ENCODE data around the gene TAS2R39.

The TAS2R39 gene

DNA sequence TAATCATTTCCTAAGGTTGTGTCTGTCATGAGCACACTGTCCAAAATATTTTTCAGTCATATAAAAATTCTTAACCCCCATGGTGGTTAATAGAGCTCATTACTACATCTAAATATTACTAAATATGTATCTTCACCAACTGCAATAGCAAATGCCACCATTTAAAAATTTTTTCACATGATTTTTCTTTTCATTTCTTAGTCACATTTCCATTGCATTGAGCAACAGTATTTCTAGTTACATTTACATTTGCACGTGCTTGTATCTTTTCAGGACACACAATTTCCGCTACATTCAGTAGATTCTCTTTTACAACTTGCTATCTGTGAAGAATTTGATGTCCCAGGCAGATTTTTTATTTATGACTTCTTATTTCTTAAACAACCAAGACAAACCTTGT, 33.5 kb downstream of the TAS2R39 start:
- DNase-seq (ENCODE audit: low spot score): no peak

DNA sequence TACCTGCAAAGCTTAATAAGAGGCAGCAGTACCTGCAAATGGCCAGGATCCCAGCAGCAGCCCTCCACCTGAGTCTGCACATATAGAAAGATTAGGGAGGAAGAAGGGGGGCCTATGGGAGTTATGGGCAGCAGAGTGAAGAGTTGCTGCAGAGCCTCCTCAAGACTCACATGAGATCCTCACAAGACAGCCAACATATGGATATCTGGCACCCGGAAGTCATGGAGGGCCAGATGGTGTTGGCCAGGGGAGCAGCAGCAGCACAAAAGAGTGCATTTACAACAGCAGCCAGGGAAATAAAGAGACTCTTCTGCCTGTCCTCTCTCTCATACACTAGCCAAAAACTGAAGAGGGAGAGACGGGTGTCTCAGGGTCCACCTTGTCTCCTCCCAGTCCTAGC, 34.6 kb downstream of the TAS2R39 start:
- no peak for DNase-seq (ENCODE audit: low spot score)

DNA sequence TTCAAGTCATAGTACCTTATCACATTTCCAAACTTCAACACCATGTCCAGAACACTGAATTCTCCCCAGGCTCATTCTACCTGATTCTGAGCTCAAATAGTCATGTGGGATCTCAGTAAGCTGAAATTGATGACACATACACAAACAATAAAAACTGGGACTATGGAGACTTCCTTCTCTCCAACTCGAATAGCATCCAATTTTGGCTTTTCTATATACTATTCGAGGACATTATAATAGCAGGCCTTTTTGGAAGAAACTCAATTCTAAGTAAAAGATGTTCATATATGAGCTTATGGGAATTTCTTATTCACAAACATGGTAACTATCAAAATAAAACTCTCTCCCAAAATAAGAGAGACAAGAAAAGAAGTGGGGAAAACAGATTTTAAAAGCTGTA, 38.1 kb downstream of the TAS2R39 start:
- DNase-seq (ENCODE audit: low spot score): no peak

DNA sequence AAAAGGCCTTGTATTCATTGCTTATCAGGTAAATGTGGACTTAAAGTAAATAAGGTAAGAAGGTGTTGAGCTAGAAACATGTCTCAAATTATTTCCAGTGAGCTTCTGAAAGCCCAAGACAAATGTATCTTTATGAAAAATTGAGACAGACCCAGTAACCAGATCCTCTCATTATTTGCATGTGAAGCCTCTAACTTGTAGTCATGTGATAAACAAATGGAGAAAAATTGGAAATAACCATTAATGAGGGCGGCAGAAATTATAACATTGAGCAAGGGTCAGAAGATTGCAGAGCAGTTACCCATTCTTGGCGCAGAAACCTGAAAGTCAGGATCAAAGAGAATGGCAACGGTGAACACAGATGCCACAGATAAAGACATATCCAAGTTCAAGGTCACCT, 38.5 kb downstream of the TAS2R39 start, which contains the start of gene TAS2R40:
Gene TAS2R40, plus strand, starts transcription at position 301 of the 400 bp plus-strand sequence. Its CDS starts 42 bp downstream, at position 343.
- DNase-seq (ENCODE audit: low spot score): no peak

DNA sequence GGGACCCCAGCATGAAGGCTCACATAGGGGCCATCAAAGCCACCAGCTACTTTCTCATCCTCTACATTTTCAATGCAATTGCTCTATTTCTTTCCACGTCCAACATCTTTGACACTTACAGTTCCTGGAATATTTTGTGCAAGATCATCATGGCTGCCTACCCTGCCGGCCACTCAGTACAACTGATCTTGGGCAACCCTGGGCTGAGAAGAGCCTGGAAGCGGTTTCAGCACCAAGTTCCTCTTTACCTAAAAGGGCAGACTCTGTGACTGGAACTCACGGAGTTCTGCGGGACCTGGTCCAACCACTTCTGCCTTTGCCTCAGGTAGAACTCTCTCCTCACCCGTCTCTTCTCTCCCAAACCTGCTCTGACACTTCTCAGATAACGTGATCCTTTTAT, 39.6 kb downstream of the TAS2R39 start:
- DNase-seq (ENCODE audit: low spot score): no peak

DNA sequence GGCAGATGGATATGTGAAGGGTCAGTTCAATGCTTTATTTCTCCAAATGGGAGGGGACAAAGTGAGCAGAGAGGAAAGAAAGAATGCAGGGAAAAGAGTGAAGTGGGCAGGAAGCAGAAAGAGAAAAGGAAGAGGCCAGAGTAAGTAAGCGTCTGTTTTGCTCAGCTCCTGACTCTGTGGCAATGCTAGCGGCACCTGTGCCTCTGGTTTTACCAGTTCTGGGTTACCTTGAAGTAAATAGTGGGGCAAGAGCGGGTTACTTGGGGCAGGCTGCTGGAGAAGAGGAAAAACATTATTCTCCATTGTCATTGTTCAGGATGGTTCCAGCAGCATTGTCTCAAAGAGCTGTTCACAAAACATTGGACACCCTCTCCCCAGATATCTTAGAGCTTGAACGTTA, 40.6 kb downstream of the TAS2R39 start:
- no peak for DNase-seq (ENCODE audit: low spot score)

DNA sequence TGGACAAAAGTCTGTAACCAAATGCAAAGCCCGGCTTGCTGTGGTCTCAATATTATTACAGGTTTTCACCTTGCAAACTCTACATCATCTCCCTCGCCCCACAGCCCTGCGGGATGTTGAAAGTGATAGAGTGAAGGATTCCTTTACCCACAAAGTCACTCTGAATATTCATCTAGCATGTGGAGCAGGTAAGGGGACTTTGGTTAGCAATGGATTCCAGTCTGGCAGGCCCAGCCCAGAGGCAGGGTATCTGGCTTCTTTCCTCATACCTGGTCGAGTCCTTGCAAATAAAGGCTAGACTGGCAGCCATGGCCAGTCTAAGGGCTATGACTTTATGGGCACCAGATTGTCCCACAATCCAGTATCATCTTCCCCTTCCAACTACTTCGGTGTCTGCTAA, 41.8 kb downstream of the TAS2R39 start:
- DNase-seq (ENCODE audit: low spot score): no peak

DNA sequence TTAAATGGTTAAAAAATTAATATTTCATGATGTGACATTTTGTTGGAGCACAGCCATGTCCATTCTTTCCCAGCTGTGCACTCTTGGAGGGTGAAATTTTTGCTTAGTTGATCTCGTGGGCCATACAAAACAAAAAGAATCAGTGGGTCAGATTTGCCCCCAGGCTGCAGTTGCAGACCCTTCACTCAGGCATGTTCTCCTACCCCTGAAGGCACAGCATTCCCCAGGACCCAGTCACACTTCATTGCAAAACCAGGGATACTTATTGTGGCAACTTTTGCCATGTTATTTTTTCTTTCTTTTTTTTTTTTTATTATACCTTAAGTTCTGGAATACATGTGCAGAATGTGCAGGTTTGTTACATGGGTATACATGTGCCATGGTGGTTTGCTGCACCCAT, 44.6 kb downstream of the TAS2R39 start:
- no peak for DNase-seq (ENCODE audit: low spot score)

DNA sequence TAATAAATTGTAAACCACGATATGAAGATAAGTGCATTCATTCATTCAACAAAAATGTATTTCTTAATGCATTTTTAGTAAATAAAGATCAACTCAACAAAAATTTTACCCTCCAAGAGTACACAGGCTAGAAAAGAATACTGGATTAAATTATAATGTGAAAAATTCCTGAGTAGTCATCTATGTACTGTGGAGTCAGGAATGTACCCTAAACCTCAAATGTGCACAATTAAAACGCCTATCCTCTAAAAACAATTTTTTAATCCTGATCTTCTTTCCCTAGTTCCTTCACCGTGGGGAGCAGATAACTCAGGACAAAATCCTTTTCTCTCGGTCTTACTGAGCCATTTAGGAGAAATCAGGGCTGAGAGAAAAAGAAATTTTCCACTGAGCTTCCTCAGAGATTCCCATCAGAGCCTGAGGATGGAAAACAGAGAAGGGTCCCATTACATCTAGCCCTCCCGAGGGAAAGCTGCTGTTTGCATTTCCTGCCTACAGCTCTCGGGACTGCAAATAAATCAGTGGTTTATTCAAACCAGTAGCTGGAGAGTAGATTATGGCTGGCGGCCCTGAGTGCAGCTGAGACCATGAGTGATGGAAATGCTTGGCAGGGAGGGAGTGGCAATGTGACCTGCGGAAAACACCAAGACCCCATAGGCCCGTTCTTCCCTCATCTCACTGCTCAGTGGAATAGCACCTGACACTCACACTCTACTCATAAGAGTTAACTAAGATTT, 46.0 kb downstream of the TAS2R39 start:
- no peak for DNase-seq (ENCODE audit: low spot score)

DNA sequence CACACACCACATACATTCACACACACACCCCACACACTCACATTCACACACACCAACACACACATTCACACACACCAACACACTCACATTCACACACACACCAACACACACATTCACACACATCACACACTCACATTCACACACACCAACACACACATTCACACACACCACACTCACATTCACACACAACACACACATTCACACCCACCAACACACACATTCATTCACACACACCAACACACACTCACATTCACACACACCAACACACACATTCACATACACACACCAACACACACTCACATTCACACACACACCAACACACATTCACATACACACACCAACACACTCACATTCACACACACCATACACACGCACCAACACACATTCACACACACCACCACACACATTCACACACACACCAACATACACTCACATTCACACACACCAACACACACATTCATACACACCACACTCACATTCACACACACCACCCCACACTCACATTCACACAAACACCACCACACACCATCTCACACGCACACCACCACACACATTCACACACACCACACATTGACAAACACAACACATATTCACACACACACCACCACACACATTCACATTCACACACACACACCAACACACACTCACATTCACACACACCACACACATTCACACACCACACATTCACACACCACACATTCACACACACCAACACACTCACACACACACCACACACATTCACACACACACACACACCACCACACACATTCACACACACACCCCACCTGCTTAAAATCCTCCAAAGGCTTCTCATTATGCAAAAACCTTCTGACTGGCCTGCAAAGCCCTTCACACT, 47.6 kb downstream of the TAS2R39 start:
- no peak for DNase-seq (ENCODE audit: low spot score)
